Measurements from ENCODE around the gene HAUS6. TPM values are rescaled to one million over a fixed set of nuclear protein-coding genes. Genes with fewer than 3 reads are reported as not detected.
"Not testable (repeated sequence)": the region's sequence is repeated elsewhere in the genome, so short reads cannot be mapped to it uniquely, and the experiment has no call there.

The HAUS6 gene
- total RNA-seq, 1 donor from 2014 or later, result 18.3 TPM

GRCh38 chr9:19108038-19108437 lies 5.3 kb upstream of the HAUS6 start:
- H3K27ac Mint-ChIP-seq (ENCODE audit: unreplicated experiment), result no peak overlapping the region
- H3K4me1 Mint-ChIP-seq (ENCODE audit: low read depth, unreplicated experiment), result no peaks in the 10 kb centered on the region
- H3K9me3 Mint-ChIP-seq (ENCODE audit: unreplicated experiment), result no peaks in the 10 kb centered on the region
- no peak overlapping the region for H3K4me3 Mint-ChIP-seq (ENCODE audit: unreplicated experiment)
- no peak for DNase-seq
- TF ChIP-seq CTCF (IDR thresholded peaks at IDR 0.05; ENCODE audit: partially characterized antibody, unreplicated experiment), result no peak
- no peaks in the 10 kb centered on the region for H3K27me3 Mint-ChIP-seq (ENCODE audit: unreplicated experiment)
- no peaks in the 10 kb centered on the region for H3K36me3 Mint-ChIP-seq (ENCODE audit: unreplicated experiment)

DNA sequence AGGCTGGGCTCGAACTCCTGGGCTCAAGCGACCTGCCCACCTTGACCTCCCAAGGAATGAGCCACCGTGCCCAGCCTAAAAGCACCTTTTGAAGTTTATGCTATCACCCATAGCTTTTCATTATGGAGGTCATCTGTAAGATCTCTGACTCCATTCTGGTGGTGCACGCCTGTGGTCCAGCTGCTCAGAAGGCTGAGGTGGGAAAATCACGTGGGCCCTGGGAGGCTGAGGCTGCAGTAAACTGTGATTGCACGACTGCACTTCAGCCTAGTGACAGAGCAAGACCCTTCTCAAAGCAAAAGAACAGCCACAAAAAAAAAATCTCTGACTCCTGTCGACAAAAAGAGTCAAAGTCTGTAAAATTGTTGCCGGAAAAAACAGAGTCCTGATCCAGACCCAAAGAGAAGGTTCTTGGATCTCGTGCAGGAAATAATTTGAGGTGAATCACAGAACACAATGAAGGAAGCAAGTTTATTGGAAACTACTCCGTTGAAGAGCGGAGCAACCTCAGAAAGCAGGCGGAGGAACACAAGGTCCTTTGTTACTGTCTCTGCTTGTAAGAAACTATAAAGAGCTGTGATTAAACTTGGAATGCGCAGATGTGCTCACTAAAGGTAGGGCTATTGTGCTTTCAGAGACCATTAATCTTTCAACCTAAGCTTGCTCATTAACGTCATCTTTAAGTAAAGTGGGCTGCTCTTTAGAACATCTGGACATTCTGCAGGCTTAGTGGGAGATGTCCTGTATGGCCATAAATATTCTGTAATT lies 2.0 kb upstream of the HAUS6 start:
- Mint-ChIP-seq H3K4me1 (ENCODE audit: low read depth, unreplicated experiment) (peaks cover 4% of the 10 kb centered on the region), H3K9me3 (ENCODE audit: unreplicated experiment) (no peaks in the 10 kb centered on the region), H3K27ac (ENCODE audit: unreplicated experiment) (no peak overlapping the region), H3K36me3 (ENCODE audit: unreplicated experiment) (no peaks in the 10 kb centered on the region), H3K27me3 (ENCODE audit: unreplicated experiment) (peaks cover 2% of the 10 kb centered on the region), H3K4me3 (ENCODE audit: unreplicated experiment) (no peak overlapping the region)
- DNase-seq, result no peak
- TF ChIP-seq CTCF (IDR thresholded peaks at IDR 0.05; ENCODE audit: partially characterized antibody, unreplicated experiment), result no peak

- peak overlapping the region; percentile 90 for H3K27ac Mint-ChIP-seq (ENCODE audit: unreplicated experiment)
- H3K27me3 Mint-ChIP-seq (ENCODE audit: unreplicated experiment), result peaks cover 2% of the 10 kb centered on the region
- no peaks in the 10 kb centered on the region for H3K36me3 Mint-ChIP-seq (ENCODE audit: unreplicated experiment)
- no peaks in the 10 kb centered on the region for H3K9me3 Mint-ChIP-seq (ENCODE audit: unreplicated experiment)
- peaks cover 4% of the 10 kb centered on the region for H3K4me1 Mint-ChIP-seq (ENCODE audit: low read depth, unreplicated experiment)
- no peak for TF ChIP-seq CTCF (IDR thresholded peaks at IDR 0.05; ENCODE audit: partially characterized antibody, unreplicated experiment)
- DNase-seq, result peak; percentile 31
- peak overlapping the region; percentile 95 for H3K4me3 Mint-ChIP-seq (ENCODE audit: unreplicated experiment)
These were observed 498 bp downstream of the HAUS6 start for GRCh38 chr9:19102181-19102630.

DNA sequence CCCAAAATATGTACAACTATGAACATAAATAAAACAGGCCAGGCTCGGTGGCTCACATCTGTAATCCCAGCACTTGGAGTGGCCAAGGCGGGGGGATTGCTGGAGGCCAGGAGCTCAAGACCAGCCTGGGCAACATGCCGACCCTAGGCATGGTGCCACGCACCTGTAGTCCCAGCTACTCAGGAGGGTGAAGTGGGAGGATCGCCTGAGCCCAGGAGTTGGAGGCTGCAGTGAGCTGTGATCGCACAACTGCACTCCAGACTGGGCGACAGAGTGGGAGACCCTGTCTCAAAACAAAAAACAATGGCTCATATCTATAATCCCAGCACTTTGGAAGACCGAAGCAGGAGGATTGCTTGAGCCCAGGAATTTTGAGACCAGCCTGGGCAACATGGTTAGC lies 1.5 kb downstream of the HAUS6 start:
- Mint-ChIP-seq H3K4me1 (ENCODE audit: low read depth, unreplicated experiment) (peaks cover 4% of the 10 kb centered on the region), H3K27ac (ENCODE audit: unreplicated experiment) (no peak overlapping the region), H3K9me3 (ENCODE audit: unreplicated experiment) (no peaks in the 10 kb centered on the region), H3K27me3 (ENCODE audit: unreplicated experiment) (peaks cover 2% of the 10 kb centered on the region), H3K36me3 (ENCODE audit: unreplicated experiment) (no peaks in the 10 kb centered on the region), H3K4me3 (ENCODE audit: unreplicated experiment) (peak overlapping the region; percentile 68)
- TF ChIP-seq CTCF (IDR thresholded peaks at IDR 0.05; ENCODE audit: partially characterized antibody, unreplicated experiment), result no peak
- DNase-seq, result no peak

- not testable (repeated sequence) for H3K4me3 Mint-ChIP-seq (ENCODE audit: unreplicated experiment); H3K27ac Mint-ChIP-seq (ENCODE audit: unreplicated experiment); H3K9me3 Mint-ChIP-seq (ENCODE audit: unreplicated experiment); H3K4me1 Mint-ChIP-seq (ENCODE audit: low read depth, unreplicated experiment); H3K27me3 Mint-ChIP-seq (ENCODE audit: unreplicated experiment); H3K36me3 Mint-ChIP-seq (ENCODE audit: unreplicated experiment); DNase-seq
These were observed 5.3 kb downstream of the HAUS6 start for GRCh38 chr9:19097431-19097830.
